ENCODE measurements around the gene FSCN2. TPM values are rescaled to one million over a fixed set of nuclear protein-coding genes. Genes with fewer than 3 reads are reported as not detected.

Gene FSCN2
- total RNA-seq, 1 experiment from 2014 or later = 2.9 TPM

- Histone ChIP-seq H3K4me3 (ENCODE audit: low read depth, low read length) (no peak overlapping the region), H3K36me3 (ENCODE audit: control insufficient read depth, insufficient read depth, low read length) (peaks cover 7% of the 10 kb centered on the region), H3K9me3 (no peaks in the 10 kb centered on the region), H3K27me3 (replicated peaks; ENCODE audit: control insufficient read depth, insufficient read depth, low read length) (no peaks in the 10 kb centered on the region), H3K4me1 (peaks cover 17% of the 10 kb centered on the region)
- no peak overlapping the region for H3K4me3 Mint-ChIP-seq (ENCODE audit: unreplicated experiment)
- ChIA-PET POLR2A (no interaction called here), CTCF (no interaction called here)
- H3K4me1 Mint-ChIP-seq (ENCODE audit: low read depth, unreplicated experiment) = peaks cover 33% of the 10 kb centered on the region
- BruUV-seq (replicated peaks) = no TSS peak
- DNase-seq = no peak
- no peak overlapping the region for H3K27ac Mint-ChIP-seq (ENCODE audit: unreplicated experiment)
- intact Hi-C loops (cut with micrococcal nuclease; ENCODE audit: unreplicated experiment) = no loop called here
- H3K27me3 Mint-ChIP-seq (ENCODE audit: insufficient read depth, unreplicated experiment) = no peaks in the 10 kb centered on the region
- H3K36me3 Mint-ChIP-seq (ENCODE audit: insufficient read depth, unreplicated experiment) = peaks cover 88% of the 10 kb centered on the region
- TF ChIP-seq CTCF (IDR thresholded peaks at IDR 0.05; ENCODE audit: insufficient read depth in 1 of 2, low read depth in 1 of 2, low read length in 1 of 2, severe bottlenecking in 1 of 2, unreplicated experiment in 1 of 2) = no peak
- H3K9me3 Mint-ChIP-seq (ENCODE audit: unreplicated experiment) = no peaks in the 10 kb centered on the region
Measured at GRCh38 chr17:81581758-81582157, 53.6 kb downstream of the FSCN2 start.

- peaks cover 91% of the 10 kb centered on the region for H3K36me3 Mint-ChIP-seq (ENCODE audit: insufficient read depth, unreplicated experiment)
Measured at GRCh38 chr17:81582341-81582740, 54.2 kb downstream of the FSCN2 start.

GRCh38 chr17:81582749-81583148 lies 54.6 kb downstream of the FSCN2 start:
- BruUV-seq (replicated peaks) = no TSS peak

More at GRCh38 chr17:81582341-81582740, 54.2 kb downstream of the FSCN2 start:
- Mint-ChIP-seq H3K27ac (ENCODE audit: unreplicated experiment) (no peak overlapping the region), H3K9me3 (ENCODE audit: unreplicated experiment) (no peaks in the 10 kb centered on the region), H3K27me3 (ENCODE audit: insufficient read depth, unreplicated experiment) (no peaks in the 10 kb centered on the region), H3K4me1 (ENCODE audit: low read depth, unreplicated experiment) (peaks cover 27% of the 10 kb centered on the region), H3K4me3 (ENCODE audit: unreplicated experiment) (no peak overlapping the region)
- Histone ChIP-seq H3K27me3 (replicated peaks; ENCODE audit: control insufficient read depth, insufficient read depth, low read length) (no peaks in the 10 kb centered on the region), H3K4me1 (peaks cover 11% of the 10 kb centered on the region), H3K4me3 (ENCODE audit: low read depth, low read length) (no peak overlapping the region), H3K36me3 (ENCODE audit: control insufficient read depth, insufficient read depth, low read length) (peaks cover 6% of the 10 kb centered on the region), H3K9me3 (no peaks in the 10 kb centered on the region)
- POLR2A ChIA-PET = no interaction called here
- no peak for DNase-seq
- CTCF ChIA-PET = no interaction called here
- TF ChIP-seq CTCF (IDR thresholded peaks at IDR 0.05; ENCODE audit: insufficient read depth in 1 of 2, low read depth in 1 of 2, low read length in 1 of 2, severe bottlenecking in 1 of 2, unreplicated experiment in 1 of 2) = no peak
- intact Hi-C loops (cut with micrococcal nuclease; ENCODE audit: unreplicated experiment) = no loop called here
- BruUV-seq (replicated peaks) = no TSS peak

More at GRCh38 chr17:81582749-81583148, 54.6 kb downstream of the FSCN2 start:
- POLR2A ChIA-PET = no interaction called here
- Mint-ChIP-seq H3K9me3 (ENCODE audit: unreplicated experiment) (no peaks in the 10 kb centered on the region), H3K27ac (ENCODE audit: unreplicated experiment) (peak overlapping the region; percentile 32), H3K27me3 (ENCODE audit: insufficient read depth, unreplicated experiment) (no peaks in the 10 kb centered on the region), H3K4me3 (ENCODE audit: unreplicated experiment) (no peak overlapping the region), H3K4me1 (ENCODE audit: low read depth, unreplicated experiment) (peaks cover 23% of the 10 kb centered on the region), H3K36me3 (ENCODE audit: insufficient read depth, unreplicated experiment) (peaks cover 91% of the 10 kb centered on the region)
- H3K36me3 ChIP-seq (ENCODE audit: control insufficient read depth, insufficient read depth, low read length) = peaks cover 6% of the 10 kb centered on the region
- H3K4me1 ChIP-seq = peaks cover 7% of the 10 kb centered on the region
- H3K4me3 ChIP-seq (ENCODE audit: low read depth, low read length) = no peak overlapping the region
- intact Hi-C loops (cut with micrococcal nuclease; ENCODE audit: unreplicated experiment) = no loop called here
- H3K9me3 ChIP-seq = no peaks in the 10 kb centered on the region
- CTCF ChIA-PET = no interaction called here
- no peaks in the 10 kb centered on the region for H3K27me3 ChIP-seq (replicated peaks; ENCODE audit: control insufficient read depth, insufficient read depth, low read length)
- no peak for DNase-seq
- TF ChIP-seq CTCF (IDR thresholded peaks at IDR 0.05; ENCODE audit: insufficient read depth in 1 of 2, low read depth in 1 of 2, low read length in 1 of 2, severe bottlenecking in 1 of 2, unreplicated experiment in 1 of 2) = no peak
